Measurements from ENCODE around the gene GOLGA3. TPM values are rescaled to one million over a fixed set of nuclear protein-coding genes. Genes with fewer than 3 reads are reported as not detected.
"Not testable (repeated sequence)": the region's sequence is repeated elsewhere in the genome, so short reads cannot be mapped to it uniquely, and the experiment has no call there.

GOLGA3 gene
- total and polyA plus RNA-seq, 2 experiments from 2014 or later, result 12.2 to 50.8 TPM

- Histone ChIP-seq H3K36me3 (peaks cover 2% of the 10 kb centered on the region), H3K4me3 (no peak overlapping the region), H3K27me3 (no peaks in the 10 kb centered on the region), H3K9me3 (ENCODE audit: low read depth) (no peaks in the 10 kb centered on the region), H3K4me1 (ENCODE audit: low read depth) (peaks cover 8% of the 10 kb centered on the region), H3K27ac (peak overlapping the region; percentile 24)
- TF ChIP-seq CTCF (IDR thresholded peaks at IDR 0.05; ENCODE audit: low read depth, low read length), result no peak
- no peak for DNase-seq (ENCODE audit: low read depth in 1 of 2, low spot score in 1 of 2)
Observed at GRCh38 chr12:132765361-132765760, 63.3 kb downstream of the GOLGA3 start.

GRCh38 chr12:132764231-132764630 is 64.4 kb downstream of the GOLGA3 start:
- Histone ChIP-seq H3K27me3 (no peaks in the 10 kb centered on the region), H3K27ac (no peak overlapping the region), H3K4me3 (no peak overlapping the region), H3K9me3 (ENCODE audit: low read depth) (no peaks in the 10 kb centered on the region), H3K4me1 (ENCODE audit: low read depth) (peaks cover 8% of the 10 kb centered on the region), H3K36me3 (no peaks in the 10 kb centered on the region)
- DNase-seq (ENCODE audit: low read depth in 1 of 2, low spot score in 1 of 2), result no peak
- TF ChIP-seq CTCF (IDR thresholded peaks at IDR 0.05; ENCODE audit: low read depth, low read length), result no peak

- H3K9me3 ChIP-seq (ENCODE audit: low read depth), result no peaks in the 10 kb centered on the region
- H3K27me3 ChIP-seq, result no peaks in the 10 kb centered on the region
- peak; percentile 93 to 94 for DNase-seq (ENCODE audit: low read depth in 1 of 2, low spot score in 1 of 2)
- peak; percentile 14 for TF ChIP-seq CTCF (IDR thresholded peaks at IDR 0.05; ENCODE audit: low read depth, low read length)
- peaks cover 5% of the 10 kb centered on the region for H3K4me1 ChIP-seq (ENCODE audit: low read depth)
- H3K4me3 ChIP-seq, result peak overlapping the region; percentile 79
- H3K36me3 ChIP-seq, result peaks cover 3% of the 10 kb centered on the region
- peak overlapping the region; percentile 98 for H3K27ac ChIP-seq
Observed at GRCh38 chr12:132761921-132762583, 66.6 kb downstream of the GOLGA3 start.

GRCh38 chr12:132761032-132761920 is 67.4 kb downstream of the GOLGA3 start, which contains the start of gene ANKLE2:
Gene ANKLE2 (minus strand): TSS chr12:132761832. CDS start chr12:132761798, 34 bp downstream.
- no peaks in the 10 kb centered on the region for H3K9me3 ChIP-seq (ENCODE audit: low read depth)
- H3K27ac ChIP-seq, result peak within 1 kb of the TSS; percentile 98
- TF ChIP-seq CTCF (IDR thresholded peaks at IDR 0.05; ENCODE audit: low read depth, low read length), result no peak
- peak; percentile 74 to 78 for DNase-seq (ENCODE audit: low read depth in 1 of 2, low spot score in 1 of 2)
- H3K4me1 ChIP-seq (ENCODE audit: low read depth), result peaks cover 3% of the 10 kb centered on the region
- H3K27me3 ChIP-seq, result no peaks in the 10 kb centered on the region
- H3K4me3 ChIP-seq, result peak within 1 kb of the TSS; percentile 100
- peaks cover 3% of the 10 kb centered on the region for H3K36me3 ChIP-seq

GRCh38 chr12:132759359-132759758 is 69.3 kb downstream of the GOLGA3 start:
- Histone ChIP-seq H3K4me3 (no peak overlapping the region), H3K4me1 (ENCODE audit: low read depth) (no peaks in the 10 kb centered on the region), H3K27ac (no peak overlapping the region), H3K27me3 (no peaks in the 10 kb centered on the region), H3K9me3 (ENCODE audit: low read depth) (no peaks in the 10 kb centered on the region), H3K36me3 (peaks cover 7% of the 10 kb centered on the region)
- DNase-seq (ENCODE audit: low read depth in 1 of 2, low spot score in 1 of 2), result no peak
- no peak for TF ChIP-seq CTCF (IDR thresholded peaks at IDR 0.05; ENCODE audit: low read depth, low read length)

- not testable (repeated sequence) for H3K4me1 ChIP-seq (ENCODE audit: low read depth); H3K9me3 ChIP-seq (ENCODE audit: low read depth); H3K27me3 ChIP-seq; H3K4me3 ChIP-seq; H3K27ac ChIP-seq; DNase-seq (ENCODE audit: low read depth in 1 of 2, low spot score in 1 of 2)
- peaks cover 10% of the 10 kb centered on the region for H3K36me3 ChIP-seq
Observed at GRCh38 chr12:132758825-132759224, 69.8 kb downstream of the GOLGA3 start.
